HL-60 (cell line): ENCODE data around the gene NDUFA3.

Experiments used
- DNase-seq, 2 experiments: peaks; one replicate each; pipeline ENCODE4 v3.0.0-alpha.2; 2010 to 2020; ENCODE audit warnings: low read depth in 1 of 2, low spot score in 1 of 2
- H3K27ac ChIP-seq: fragments of 250-450 bp; sonication (Bioruptor Pico); replicated peaks from 2 replicates; pipeline ENCODE4 v1.5.1; 2020; ENCODE audit warnings: mild to moderate bottlenecking, moderate library complexity
- H3K27me3 ChIP-seq: fragments of 250-450 bp; sonication (Bioruptor Pico); 2 replicates; pipeline ENCODE4 v1.5.1; 2021; ENCODE audit warnings: mild to moderate bottlenecking, moderate library complexity; ENCODE audit not compliant: insufficient read depth, poor library complexity, severe bottlenecking
- H3K4me3 ChIP-seq: replicated peaks from 2 replicates; pipeline ENCODE4 v1.5.1; 2011; ENCODE audit warnings: mild to moderate bottlenecking, control low read depth, low read length; ENCODE audit not compliant: insufficient read depth
- GABPA ChIP-seq: IDR thresholded peaks from 2 replicates; pipeline ENCODE4 v1.6.1; 2012; ENCODE audit warnings: low read depth
- POLR2AphosphoS5 ChIP-seq: IDR thresholded peaks from 2 replicates; pipeline ENCODE4 v1.6.1; 2012; ENCODE audit warnings: low read depth
- REST ChIP-seq: IDR thresholded peaks from 2 replicates; pipeline ENCODE4 v1.6.1; 2012; ENCODE audit warnings: low read depth; ENCODE audit not compliant: insufficient replicate concordance
- SPI1 ChIP-seq: IDR thresholded peaks from 2 replicates; pipeline ENCODE4 v1.6.1; 2012; ENCODE audit warnings: low read depth, mild to moderate bottlenecking, borderline replicate concordance
- long read RNA-seq: library from polyadenylated mRNA; unstranded; transcript quantifications from one replicate; pipeline ENCODE4 v2.0.0, GENCODE V29; 2020
- TF ChIP-seq, protein P1 (sequence below): IDR thresholded peaks from one replicate; pipeline ENCODE4 v1.5.1; 2011; ENCODE audit warnings: low read length, control low read depth, inconsistent platforms; ENCODE audit not compliant: insufficient read depth

Gene NDUFA3
- long read RNA-seq, transcript NDUFA3-214 (4 exons, 963 nt) = major isoform, 11 of 14 reads
- long read RNA-seq, partial matches to known transcripts = 1 of 14 reads
- long read RNA-seq, other reads (novel, unspliced or antisense) = 2 of 14 reads

GRCh38 chr19:54102421-54103169 lies at the start of gene NDUFA3:
Gene NDUFA3 (plus strand): TSS chr19:54102855. CDS start chr19:54102879, 24 bp downstream.
- peak; percentile 98 to 99 for DNase-seq
- H3K4me3 ChIP-seq = peak within 1 kb of the TSS; percentile 97
- no peaks in the 10 kb centered on the region for H3K27me3 ChIP-seq
- peak within 1 kb of the TSS; percentile 79 for H3K27ac ChIP-seq
- TF ChIP-seq REST = peak; percentile 65
- TF ChIP-seq GABPA = no peak
- no peak; the same call in 1 of the 2 replicates for TF ChIP-seq SPI1
- TF ChIP-seq POLR2AphosphoS5 = peak; percentile 88

DNA sequence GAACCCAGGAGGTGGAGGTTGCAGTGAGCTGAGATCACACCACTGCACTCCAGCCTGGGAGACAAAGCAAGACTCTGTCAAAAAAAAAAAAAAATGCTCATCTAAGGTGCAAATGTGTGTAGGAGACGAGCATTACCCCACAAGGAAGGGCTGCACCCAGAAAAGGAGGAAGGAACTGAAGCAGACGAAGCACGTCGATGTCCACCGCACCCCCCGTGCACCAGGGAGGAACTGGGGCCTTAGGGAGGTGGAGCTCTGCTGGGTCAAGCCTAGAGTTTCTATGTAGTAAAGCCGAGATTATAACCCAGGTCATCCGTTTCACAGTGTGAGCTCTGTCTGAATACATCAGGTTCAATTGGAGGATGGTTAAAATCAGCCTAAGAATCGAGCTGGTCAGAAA lies 40.0 kb upstream of the NDUFA3 start:
- Histone ChIP-seq H3K27me3 (no peaks in the 10 kb centered on the region), H3K27ac (peak overlapping the region; percentile 14; the same call in 1 of the 2 replicates), H3K4me3 (no peak overlapping the region)
- TF ChIP-seq REST (no peak), POLR2AphosphoS5 (peak; percentile 70; the same call in 1 of the 2 replicates), GABPA (no peak), SPI1 (peak; percentile 89)
- TF ChIP-seq, protein P1, sequence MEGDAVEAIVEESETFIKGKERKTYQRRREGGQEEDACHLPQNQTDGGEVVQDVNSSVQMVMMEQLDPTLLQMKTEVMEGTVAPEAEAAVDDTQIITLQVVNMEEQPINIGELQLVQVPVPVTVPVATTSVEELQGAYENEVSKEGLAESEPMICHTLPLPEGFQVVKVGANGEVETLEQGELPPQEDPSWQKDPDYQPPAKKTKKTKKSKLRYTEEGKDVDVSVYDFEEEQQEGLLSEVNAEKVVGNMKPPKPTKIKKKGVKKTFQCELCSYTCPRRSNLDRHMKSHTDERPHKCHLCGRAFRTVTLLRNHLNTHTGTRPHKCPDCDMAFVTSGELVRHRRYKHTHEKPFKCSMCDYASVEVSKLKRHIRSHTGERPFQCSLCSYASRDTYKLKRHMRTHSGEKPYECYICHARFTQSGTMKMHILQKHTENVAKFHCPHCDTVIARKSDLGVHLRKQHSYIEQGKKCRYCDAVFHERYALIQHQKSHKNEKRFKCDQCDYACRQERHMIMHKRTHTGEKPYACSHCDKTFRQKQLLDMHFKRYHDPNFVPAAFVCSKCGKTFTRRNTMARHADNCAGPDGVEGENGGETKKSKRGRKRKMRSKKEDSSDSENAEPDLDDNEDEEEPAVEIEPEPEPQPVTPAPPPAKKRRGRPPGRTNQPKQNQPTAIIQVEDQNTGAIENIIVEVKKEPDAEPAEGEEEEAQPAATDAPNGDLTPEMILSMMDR = no peak
- DNase-seq = peak in 1 of 2 experiments; percentile 89

DNA sequence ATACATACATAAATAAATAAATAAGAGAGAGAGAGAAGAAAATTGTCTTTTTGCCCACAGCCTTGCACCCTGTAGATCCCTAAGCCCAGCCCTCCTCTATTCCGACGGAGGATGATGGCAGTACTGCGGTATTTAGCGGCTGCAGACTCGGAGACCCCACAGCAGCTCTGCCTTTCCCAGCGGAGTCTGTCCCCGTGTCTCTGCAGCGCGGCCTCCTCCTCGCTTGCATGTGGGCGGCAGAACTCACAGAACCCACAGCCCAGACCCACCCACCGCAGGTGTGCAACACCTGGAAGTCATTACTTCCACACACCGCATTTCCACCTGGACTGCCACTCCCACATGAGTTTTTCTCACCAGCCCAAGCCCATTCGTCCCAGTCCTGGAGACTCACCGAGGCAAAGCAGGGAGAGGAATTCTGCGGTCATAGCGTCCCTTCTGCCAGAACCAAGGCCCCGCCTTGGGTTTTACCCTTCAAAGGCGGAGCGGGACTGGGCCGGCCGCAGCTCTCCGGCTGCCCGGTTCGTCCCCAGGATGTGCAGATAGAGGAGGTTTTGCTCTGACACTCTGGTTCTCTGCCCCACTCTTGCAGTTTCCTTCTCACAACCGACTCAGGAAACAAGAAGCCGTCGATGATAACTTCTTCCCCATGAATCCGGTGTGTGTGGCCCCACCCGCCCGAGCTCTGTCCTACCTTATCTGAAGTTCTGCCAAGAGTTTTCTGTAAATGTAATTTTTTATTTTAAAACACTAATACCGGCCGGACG lies 39.1 kb upstream of the NDUFA3 start, which contains the start of gene VSTM1:
Gene VSTM1 (minus strand): TSS at position 548 of the 767 bp plus-strand sequence. CDS start 120 bp downstream, at position 428.
- H3K4me3 ChIP-seq = no peak within 1 kb of the TSS
- DNase-seq = no peak
- TF ChIP-seq REST (no peak), SPI1 (no peak), GABPA (no peak), POLR2AphosphoS5 (no peak)
- TF ChIP-seq, protein P1 = no peak
- no peaks in the 10 kb centered on the region for H3K27me3 ChIP-seq
- peak within 1 kb of the TSS; percentile 14; the same call in 1 of the 2 replicates for H3K27ac ChIP-seq
